ENCODE data around the gene TRPM7. TPM values are rescaled to one million over a fixed set of nuclear protein-coding genes. Genes with fewer than 3 reads are reported as not detected.

The TRPM7 gene
- polyA plus RNA-seq, 2 of the 4 experiments (the other 2 are of a cell fraction), result 25.7 to 47.8 TPM

DNA sequence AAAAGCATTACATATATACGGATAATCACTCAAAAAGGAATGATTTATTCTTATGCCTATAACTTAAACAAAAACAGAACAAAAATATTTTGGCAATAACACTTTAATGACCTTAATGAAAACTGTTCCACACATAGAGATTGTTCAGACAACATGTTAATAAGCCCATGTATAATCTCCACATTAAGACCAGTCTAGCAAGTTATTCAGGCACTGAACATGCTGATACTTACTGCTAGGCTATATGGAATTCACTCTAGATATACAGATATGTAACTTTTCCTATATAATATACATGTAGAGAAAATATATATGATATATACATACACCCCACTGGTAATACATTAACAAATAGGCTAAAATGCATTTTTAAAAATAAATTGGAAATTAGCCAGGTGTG is 96.3 kb downstream of the TRPM7 start:
- ChIA-PET POLR2A (no interaction called here), CTCF (interaction anchor here (0.6 kb wide), 1 partner anchor 37 kb away, joined by 5 read pairs; no protein-coding TSS in a partner anchor)
- Histone ChIP-seq H3K27ac (no peak overlapping the region), H3K4me3 (no peak overlapping the region), H3K9me3 (no peaks in the 10 kb centered on the region), H3K4me1 (no peaks in the 10 kb centered on the region), H3K4me2 (no peak overlapping the region)
- 91% methylated on average over 1 of the region's 1 CpG for WGBS (ENCODE audit: missing lambda C conversion rate)
- FAIRE-seq, result no peak
- TF ChIP-seq, protein P1, sequence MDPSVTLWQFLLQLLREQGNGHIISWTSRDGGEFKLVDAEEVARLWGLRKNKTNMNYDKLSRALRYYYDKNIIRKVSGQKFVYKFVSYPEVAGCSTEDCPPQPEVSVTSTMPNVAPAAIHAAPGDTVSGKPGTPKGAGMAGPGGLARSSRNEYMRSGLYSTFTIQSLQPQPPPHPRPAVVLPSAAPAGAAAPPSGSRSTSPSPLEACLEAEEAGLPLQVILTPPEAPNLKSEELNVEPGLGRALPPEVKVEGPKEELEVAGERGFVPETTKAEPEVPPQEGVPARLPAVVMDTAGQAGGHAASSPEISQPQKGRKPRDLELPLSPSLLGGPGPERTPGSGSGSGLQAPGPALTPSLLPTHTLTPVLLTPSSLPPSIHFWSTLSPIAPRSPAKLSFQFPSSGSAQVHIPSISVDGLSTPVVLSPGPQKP (IDR thresholded peaks at IDR 0.05; ENCODE audit: low read depth, low read length), result no peak
- TF ChIP-seq CHD2 (IDR thresholded peaks at IDR 0.05; ENCODE audit: low read length, partially characterized antibody), result no peak
- no peak for TF ChIP-seq EHMT2 (IDR thresholded peaks at IDR 0.05; ENCODE audit: low read depth)
- no peak for TF ChIP-seq CBX2 (IDR thresholded peaks at IDR 0.05; ENCODE audit: borderline replicate concordance, low read depth)
- TF ChIP-seq RFX5 (IDR thresholded peaks at IDR 0.05), result no peak
- TF ChIP-seq ESRRA (IDR thresholded peaks at IDR 0.05; ENCODE audit: borderline replicate concordance, low read length), result no peak
- DNase-seq (ENCODE audit: low read depth in 1 of 2, low spot score in 1 of 2), result no peak
- ATAC-seq, result no peak

DNA sequence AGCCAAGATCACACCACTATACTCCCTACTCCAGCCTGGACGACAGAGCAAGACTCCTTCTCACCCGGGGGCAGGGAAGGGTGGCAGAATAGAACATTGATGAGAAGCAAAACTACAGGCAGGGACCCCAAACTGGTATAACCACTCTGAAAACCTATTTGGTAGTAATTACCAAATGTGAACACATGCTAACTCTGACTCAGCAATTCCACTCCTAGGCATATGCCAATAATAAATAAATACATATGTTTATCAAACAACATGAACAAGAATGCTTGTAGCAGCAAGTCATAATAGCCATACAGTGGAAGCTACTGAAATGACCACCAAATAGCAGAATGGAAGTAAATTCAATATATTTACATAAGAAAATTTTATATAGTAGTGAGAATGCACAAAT is 109.1 kb downstream of the TRPM7 start:
- ChIA-PET CTCF (interaction anchor here (1.8 kb wide), 1 partner anchor 309 kb away, joined by 5 read pairs; no protein-coding TSS in a partner anchor), POLR2A (no interaction called here)
- WGBS (ENCODE audit: missing lambda C conversion rate), result 85% methylated on average over 2 of the region's 2 CpGs
- DNase-seq (ENCODE audit: low read depth in 1 of 2, low spot score in 1 of 2), result no peak
- H3K4me1 ChIP-seq, result no peaks in the 10 kb centered on the region
- no peak for ATAC-seq
- H3K4me2 ChIP-seq, result no peak overlapping the region
- no peaks in the 10 kb centered on the region for H3K9me3 ChIP-seq
- TF ChIP-seq CHD4 (IDR thresholded peaks at IDR 0.05; ENCODE audit: borderline replicate concordance) (no peak), MAFK (IDR thresholded peaks at IDR 0.05; ENCODE audit: partially characterized antibody) (peak; percentile 70), MYC (IDR thresholded peaks at IDR 0.05; ENCODE audit: borderline replicate concordance, low read length) (no peak), FOSL2 (IDR thresholded peaks at IDR 0.05) (no peak), FOSL2 (CRISPR knock-in tag; IDR thresholded peaks at IDR 0.05) (0 out of 2 replicates have a peak, but pooled peaks have one; percentile 3)
- TF ChIP-seq, protein P2, sequence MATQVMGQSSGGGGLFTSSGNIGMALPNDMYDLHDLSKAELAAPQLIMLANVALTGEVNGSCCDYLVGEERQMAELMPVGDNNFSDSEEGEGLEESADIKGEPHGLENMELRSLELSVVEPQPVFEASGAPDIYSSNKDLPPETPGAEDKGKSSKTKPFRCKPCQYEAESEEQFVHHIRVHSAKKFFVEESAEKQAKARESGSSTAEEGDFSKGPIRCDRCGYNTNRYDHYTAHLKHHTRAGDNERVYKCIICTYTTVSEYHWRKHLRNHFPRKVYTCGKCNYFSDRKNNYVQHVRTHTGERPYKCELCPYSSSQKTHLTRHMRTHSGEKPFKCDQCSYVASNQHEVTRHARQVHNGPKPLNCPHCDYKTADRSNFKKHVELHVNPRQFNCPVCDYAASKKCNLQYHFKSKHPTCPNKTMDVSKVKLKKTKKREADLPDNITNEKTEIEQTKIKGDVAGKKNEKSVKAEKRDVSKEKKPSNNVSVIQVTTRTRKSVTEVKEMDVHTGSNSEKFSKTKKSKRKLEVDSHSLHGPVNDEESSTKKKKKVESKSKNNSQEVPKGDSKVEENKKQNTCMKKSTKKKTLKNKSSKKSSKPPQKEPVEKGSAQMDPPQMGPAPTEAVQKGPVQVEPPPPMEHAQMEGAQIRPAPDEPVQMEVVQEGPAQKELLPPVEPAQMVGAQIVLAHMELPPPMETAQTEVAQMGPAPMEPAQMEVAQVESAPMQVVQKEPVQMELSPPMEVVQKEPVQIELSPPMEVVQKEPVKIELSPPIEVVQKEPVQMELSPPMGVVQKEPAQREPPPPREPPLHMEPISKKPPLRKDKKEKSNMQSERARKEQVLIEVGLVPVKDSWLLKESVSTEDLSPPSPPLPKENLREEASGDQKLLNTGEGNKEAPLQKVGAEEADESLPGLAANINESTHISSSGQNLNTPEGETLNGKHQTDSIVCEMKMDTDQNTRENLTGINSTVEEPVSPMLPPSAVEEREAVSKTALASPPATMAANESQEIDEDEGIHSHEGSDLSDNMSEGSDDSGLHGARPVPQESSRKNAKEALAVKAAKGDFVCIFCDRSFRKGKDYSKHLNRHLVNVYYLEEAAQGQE (IDR thresholded peaks at IDR 0.05), result no peak
- no peak overlapping the region for H3K4me3 ChIP-seq
- no peak overlapping the region for H3K27ac ChIP-seq
- no peak for FAIRE-seq

DNA sequence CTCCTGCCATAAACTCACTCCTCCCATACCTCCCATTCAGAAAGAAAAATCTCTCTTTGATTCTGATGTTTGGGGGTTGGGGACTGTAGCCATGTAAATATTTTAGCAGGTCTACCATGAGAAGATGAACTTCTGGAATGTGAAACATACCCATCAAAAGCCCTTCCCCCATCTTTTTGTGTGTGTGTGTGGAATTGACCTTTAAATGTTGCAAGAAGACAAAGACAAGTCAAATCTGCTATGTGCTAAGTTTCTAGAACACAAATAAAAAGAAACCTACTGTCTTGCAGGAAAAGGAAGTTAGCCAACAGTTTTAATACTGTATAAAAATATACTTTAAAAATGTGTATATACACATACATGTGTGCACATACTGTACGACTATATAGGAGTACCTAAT is 110.4 kb downstream of the TRPM7 start:
- CTCF ChIA-PET, result interaction anchor here (1.4 kb wide), 1 partner anchor 22 kb away, joined by 3 read pairs; no protein-coding TSS in a partner anchor
- DNase-seq (ENCODE audit: low read depth in 1 of 2, low spot score in 1 of 2) (no peak), FAIRE-seq (no peak)
- TF ChIP-seq, protein P2 (IDR thresholded peaks at IDR 0.05), result no peak
- no peak for TF ChIP-seq TP53 (CRISPR knock-in tag; IDR thresholded peaks at IDR 0.05)
- no peak for TF ChIP-seq JUN (IDR thresholded peaks at IDR 0.05)
- no peak for TF ChIP-seq HOXA7 (CRISPR knock-in tag; IDR thresholded peaks at IDR 0.05)
- no peak for TF ChIP-seq EHMT2 (IDR thresholded peaks at IDR 0.05; ENCODE audit: low read depth)
- TF ChIP-seq, protein P3, sequence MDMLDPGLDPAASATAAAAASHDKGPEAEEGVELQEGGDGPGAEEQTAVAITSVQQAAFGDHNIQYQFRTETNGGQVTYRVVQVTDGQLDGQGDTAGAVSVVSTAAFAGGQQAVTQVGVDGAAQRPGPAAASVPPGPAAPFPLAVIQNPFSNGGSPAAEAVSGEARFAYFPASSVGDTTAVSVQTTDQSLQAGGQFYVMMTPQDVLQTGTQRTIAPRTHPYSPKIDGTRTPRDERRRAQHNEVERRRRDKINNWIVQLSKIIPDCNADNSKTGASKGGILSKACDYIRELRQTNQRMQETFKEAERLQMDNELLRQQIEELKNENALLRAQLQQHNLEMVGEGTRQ (IDR thresholded peaks at IDR 0.05), result no peak
- no peak for TF ChIP-seq RCOR1 (IDR thresholded peaks at IDR 0.05; ENCODE audit: low read depth, low read length)
- TF ChIP-seq ESRRA (IDR thresholded peaks at IDR 0.05; ENCODE audit: borderline replicate concordance, low read length), result no peak
- no peak for TF ChIP-seq CBX2 (IDR thresholded peaks at IDR 0.05; ENCODE audit: borderline replicate concordance, low read depth)
- TF ChIP-seq, protein P4, sequence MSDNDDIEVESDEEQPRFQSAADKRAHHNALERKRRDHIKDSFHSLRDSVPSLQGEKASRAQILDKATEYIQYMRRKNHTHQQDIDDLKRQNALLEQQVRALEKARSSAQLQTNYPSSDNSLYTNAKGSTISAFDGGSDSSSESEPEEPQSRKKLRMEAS (IDR thresholded peaks at IDR 0.05), result no peak
- TF ChIP-seq, protein P5, sequence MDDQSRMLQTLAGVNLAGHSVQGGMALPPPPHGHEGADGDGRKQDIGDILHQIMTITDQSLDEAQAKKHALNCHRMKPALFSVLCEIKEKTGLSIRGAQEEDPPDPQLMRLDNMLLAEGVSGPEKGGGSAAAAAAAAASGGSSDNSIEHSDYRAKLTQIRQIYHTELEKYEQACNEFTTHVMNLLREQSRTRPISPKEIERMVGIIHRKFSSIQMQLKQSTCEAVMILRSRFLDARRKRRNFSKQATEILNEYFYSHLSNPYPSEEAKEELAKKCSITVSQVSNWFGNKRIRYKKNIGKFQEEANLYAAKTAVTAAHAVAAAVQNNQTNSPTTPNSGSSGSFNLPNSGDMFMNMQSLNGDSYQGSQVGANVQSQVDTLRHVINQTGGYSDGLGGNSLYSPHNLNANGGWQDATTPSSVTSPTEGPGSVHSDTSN (IDR thresholded peaks at IDR 0.05), result no peak
- TF ChIP-seq TFCP2L1 (CRISPR knock-in tag; IDR thresholded peaks at IDR 0.05), result no peak
- no peak for TF ChIP-seq ZSCAN20 (CRISPR knock-in tag; IDR thresholded peaks at IDR 0.05)
- TF ChIP-seq HOXB13 (CRISPR knock-in tag; IDR thresholded peaks at IDR 0.05; ENCODE audit: low read depth), result no peak

More for the DNA sequence above, 110.4 kb downstream of the TRPM7 start:
- Histone ChIP-seq H3K4me1 (no peaks in the 10 kb centered on the region), H3K27ac (no peak overlapping the region), H3K4me3 (no peak overlapping the region), H3K4me2 (no peak overlapping the region), H3K9me3 (no peaks in the 10 kb centered on the region)
- ATAC-seq, result peak in 1 of 2 experiments; percentile 23; a peak in 1 of 6 replicates
- WGBS (ENCODE audit: missing lambda C conversion rate), result 93% methylated on average over 1 of the region's 1 CpG
- POLR2A ChIA-PET, result no interaction called here

Data from A549 (cell line).